ENCODE measurements around the gene SCAF1. TPM values are rescaled to one million over a fixed set of nuclear protein-coding genes. Genes with fewer than 3 reads are reported as not detected.

The SCAF1 gene
- total and polyA plus RNA-seq, 9 of the 15 experiments (the other 6 are each of a cell fraction or from before 2014, with no cell fraction given): 0.20 to 79.0 (median 4.9) TPM

DNA sequence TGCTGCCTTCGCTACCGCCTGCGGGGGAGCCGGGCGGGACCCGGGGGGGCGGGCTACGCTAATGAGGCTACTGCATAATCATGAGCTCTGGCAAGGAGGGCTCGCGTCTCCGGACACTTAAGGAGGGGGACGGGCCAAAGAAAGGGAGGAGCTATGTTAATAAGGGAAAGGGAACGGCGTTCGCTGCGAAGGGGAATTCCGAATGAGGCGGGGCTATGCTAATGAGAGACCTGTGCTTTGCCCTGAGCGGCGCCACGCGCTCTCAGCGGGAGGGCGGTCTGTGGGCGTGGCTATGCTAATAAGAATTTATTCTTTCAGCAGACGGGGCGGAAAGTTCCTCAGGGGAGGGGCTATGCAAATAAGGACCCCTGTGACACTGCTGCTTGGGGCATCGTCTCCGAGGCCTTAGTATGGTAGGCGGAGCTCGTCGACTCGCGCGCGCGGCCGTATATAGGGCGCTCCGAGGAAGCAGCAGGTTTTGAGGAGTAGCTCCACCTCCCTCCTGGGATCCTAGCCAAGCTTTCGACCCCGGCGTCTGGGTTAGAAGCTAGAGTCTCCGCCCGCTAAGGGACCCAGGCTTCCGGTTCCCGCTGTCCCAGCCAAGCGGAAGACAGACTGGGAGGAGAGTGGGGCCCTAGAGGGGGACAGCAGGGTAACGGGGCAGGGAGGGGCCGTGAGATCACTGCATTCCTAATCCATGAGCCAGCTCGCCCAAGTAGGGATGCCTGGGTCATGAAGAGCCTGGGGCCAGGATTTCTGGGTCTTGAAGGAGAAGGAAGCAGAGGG, 1.7 kb upstream of the SCAF1 start, which contains the start of gene RRAS (continued):
- TF ChIP-seq, protein P1, sequence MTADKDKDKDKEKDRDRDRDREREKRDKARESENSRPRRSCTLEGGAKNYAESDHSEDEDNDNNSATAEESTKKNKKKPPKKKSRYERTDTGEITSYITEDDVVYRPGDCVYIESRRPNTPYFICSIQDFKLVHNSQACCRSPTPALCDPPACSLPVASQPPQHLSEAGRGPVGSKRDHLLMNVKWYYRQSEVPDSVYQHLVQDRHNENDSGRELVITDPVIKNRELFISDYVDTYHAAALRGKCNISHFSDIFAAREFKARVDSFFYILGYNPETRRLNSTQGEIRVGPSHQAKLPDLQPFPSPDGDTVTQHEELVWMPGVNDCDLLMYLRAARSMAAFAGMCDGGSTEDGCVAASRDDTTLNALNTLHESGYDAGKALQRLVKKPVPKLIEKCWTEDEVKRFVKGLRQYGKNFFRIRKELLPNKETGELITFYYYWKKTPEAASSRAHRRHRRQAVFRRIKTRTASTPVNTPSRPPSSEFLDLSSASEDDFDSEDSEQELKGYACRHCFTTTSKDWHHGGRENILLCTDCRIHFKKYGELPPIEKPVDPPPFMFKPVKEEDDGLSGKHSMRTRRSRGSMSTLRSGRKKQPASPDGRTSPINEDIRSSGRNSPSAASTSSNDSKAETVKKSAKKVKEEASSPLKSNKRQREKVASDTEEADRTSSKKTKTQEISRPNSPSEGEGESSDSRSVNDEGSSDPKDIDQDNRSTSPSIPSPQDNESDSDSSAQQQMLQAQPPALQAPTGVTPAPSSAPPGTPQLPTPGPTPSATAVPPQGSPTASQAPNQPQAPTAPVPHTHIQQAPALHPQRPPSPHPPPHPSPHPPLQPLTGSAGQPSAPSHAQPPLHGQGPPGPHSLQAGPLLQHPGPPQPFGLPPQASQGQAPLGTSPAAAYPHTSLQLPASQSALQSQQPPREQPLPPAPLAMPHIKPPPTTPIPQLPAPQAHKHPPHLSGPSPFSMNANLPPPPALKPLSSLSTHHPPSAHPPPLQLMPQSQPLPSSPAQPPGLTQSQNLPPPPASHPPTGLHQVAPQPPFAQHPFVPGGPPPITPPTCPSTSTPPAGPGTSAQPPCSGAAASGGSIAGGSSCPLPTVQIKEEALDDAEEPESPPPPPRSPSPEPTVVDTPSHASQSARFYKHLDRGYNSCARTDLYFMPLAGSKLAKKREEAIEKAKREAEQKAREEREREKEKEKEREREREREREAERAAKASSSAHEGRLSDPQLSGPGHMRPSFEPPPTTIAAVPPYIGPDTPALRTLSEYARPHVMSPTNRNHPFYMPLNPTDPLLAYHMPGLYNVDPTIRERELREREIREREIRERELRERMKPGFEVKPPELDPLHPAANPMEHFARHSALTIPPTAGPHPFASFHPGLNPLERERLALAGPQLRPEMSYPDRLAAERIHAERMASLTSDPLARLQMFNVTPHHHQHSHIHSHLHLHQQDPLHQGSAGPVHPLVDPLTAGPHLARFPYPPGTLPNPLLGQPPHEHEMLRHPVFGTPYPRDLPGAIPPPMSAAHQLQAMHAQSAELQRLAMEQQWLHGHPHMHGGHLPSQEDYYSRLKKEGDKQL (CRISPR knock-in tag; IDR thresholded peaks at IDR 0.05; ENCODE audit: borderline replicate concordance): no peak
- TF ChIP-seq, protein P2, sequence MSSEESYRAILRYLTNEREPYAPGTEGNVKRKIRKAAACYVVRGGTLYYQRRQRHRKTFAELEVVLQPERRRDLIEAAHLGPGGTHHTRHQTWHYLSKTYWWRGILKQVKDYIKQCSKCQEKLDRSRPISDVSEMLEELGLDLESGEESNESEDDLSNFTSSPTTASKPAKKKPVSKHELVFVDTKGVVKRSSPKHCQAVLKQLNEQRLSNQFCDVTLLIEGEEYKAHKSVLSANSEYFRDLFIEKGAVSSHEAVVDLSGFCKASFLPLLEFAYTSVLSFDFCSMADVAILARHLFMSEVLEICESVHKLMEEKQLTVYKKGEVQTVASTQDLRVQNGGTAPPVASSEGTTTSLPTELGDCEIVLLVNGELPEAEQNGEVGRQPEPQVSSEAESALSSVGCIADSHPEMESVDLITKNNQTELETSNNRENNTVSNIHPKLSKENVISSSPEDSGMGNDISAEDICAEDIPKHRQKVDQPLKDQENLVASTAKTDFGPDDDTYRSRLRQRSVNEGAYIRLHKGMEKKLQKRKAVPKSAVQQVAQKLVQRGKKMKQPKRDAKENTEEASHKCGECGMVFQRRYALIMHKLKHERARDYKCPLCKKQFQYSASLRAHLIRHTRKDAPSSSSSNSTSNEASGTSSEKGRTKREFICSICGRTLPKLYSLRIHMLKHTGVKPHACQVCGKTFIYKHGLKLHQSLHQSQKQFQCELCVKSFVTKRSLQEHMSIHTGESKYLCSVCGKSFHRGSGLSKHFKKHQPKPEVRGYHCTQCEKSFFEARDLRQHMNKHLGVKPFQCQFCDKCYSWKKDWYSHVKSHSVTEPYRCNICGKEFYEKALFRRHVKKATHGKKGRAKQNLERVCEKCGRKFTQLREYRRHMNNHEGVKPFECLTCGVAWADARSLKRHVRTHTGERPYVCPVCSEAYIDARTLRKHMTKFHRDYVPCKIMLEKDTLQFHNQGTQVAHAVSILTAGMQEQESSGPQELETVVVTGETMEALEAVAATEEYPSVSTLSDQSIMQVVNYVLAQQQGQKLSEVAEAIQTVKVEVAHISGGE (CRISPR knock-in tag; IDR thresholded peaks at IDR 0.05): peak in 1 of 3 experiments; percentile 84; a peak in 2 of 6 replicates
- TF ChIP-seq GABPA (tag; conservative IDR thresholded peaks at IDR 0.05; ENCODE audit: low read depth) (peak; percentile 87), DPF2 (IDR thresholded peaks at IDR 0.05) (peak; percentile 73), ZNF282 (CRISPR knock-in tag; IDR thresholded peaks at IDR 0.05) (no peak), RBM34 (IDR thresholded peaks at IDR 0.05; ENCODE audit: borderline replicate concordance, insufficient read depth, low read length) (no peak), POLR2G (IDR thresholded peaks at IDR 0.05; ENCODE audit: low read depth, low read length) (peak; percentile 89), NFYB (IDR thresholded peaks at IDR 0.05; ENCODE audit: extremely low read depth, insufficient read length) (no peak), YY1 (IDR thresholded peaks at IDR 0.05; ENCODE audit: borderline replicate concordance in 1 of 3, control insufficient read depth in 1 of 3, extremely low read depth in 1 of 3, insufficient read depth in 3 of 3, insufficient read length in 1 of 3, insufficient replicate concordance in 2 of 3, low read depth in 1 of 3, low read length in 2 of 3) (peak in 1 of 3 experiments; percentile 58)
- TF ChIP-seq, protein P3, sequence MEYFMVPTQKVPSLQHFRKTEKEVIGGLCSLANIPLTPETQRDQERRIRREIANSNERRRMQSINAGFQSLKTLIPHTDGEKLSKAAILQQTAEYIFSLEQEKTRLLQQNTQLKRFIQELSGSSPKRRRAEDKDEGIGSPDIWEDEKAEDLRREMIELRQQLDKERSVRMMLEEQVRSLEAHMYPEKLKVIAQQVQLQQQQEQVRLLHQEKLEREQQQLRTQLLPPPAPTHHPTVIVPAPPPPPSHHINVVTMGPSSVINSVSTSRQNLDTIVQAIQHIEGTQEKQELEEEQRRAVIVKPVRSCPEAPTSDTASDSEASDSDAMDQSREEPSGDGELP (CRISPR knock-in tag; IDR thresholded peaks at IDR 0.05; ENCODE audit: borderline replicate concordance): peak; percentile 85
- TF ChIP-seq, protein P4, sequence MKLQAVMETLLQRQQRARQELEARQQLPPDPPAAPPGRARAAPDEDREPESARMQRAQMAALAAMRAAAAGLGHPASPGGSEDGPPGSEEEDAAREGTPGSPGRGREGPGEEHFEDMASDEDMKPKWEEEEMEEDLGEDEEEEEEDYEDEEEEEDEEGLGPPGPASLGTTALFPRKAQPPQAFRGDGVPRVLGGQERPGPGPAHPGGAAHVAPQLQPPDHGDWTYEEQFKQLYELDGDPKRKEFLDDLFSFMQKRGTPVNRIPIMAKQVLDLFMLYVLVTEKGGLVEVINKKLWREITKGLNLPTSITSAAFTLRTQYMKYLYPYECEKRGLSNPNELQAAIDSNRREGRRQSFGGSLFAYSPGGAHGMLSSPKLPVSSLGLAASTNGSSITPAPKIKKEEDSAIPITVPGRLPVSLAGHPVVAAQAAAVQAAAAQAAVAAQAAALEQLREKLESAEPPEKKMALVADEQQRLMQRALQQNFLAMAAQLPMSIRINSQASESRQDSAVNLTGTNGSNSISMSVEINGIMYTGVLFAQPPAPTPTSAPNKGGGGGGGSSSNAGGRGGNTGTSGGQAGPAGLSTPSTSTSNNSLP (IDR thresholded peaks at IDR 0.05; ENCODE audit: borderline replicate concordance, low read depth, low read length): 0 out of 2 replicates have a peak, but pooled peaks have one; percentile 25

All from K562 (cell line).